Endothelial cell of hepatic sinusoid (primary cell): ENCODE data around the gene SEPHS1.

Experiments
- in situ Hi-C: cut with HindIII; loops from 2 replicates; pipeline ENCODE4 v1.10.0; 2017; ENCODE audit warnings: low sequenced_read_pairs

SEPHS1 gene

GRCh38 chr10:13329565-13329964, 18.5 kb downstream of the SEPHS1 start:
- in situ Hi-C loops: no loop called here

- in situ Hi-C loops: no loop called here
These were observed 19.5 kb downstream of the SEPHS1 start for GRCh38 chr10:13328613-13329012.

- in situ Hi-C loops: no loop called here
These were observed 20.0 kb downstream of the SEPHS1 start for GRCh38 chr10:13328126-13328525.

- in situ Hi-C loops: no loop called here
These were observed 20.6 kb downstream of the SEPHS1 start for GRCh38 chr10:13327534-13327933.

GRCh38 chr10:13322615-13323148, 25.4 kb downstream of the SEPHS1 start:
- in situ Hi-C loops: no loop called here

GRCh38 chr10:13321576-13321975, 26.5 kb downstream of the SEPHS1 start:
- in situ Hi-C loops: no loop called here

- in situ Hi-C loops: no loop called here
These were observed 28.9 kb downstream of the SEPHS1 start for GRCh38 chr10:13319166-13319565.

GRCh38 chr10:13317474-13317873, 30.6 kb downstream of the SEPHS1 start:
- in situ Hi-C loops: no loop called here

GRCh38 chr10:13316635-13317311, 31.3 kb downstream of the SEPHS1 start:
- in situ Hi-C loops: no loop called here

- in situ Hi-C loops: no loop called here
These were observed 32.7 kb downstream of the SEPHS1 start for GRCh38 chr10:13315361-13315760.

GRCh38 chr10:13311177-13311575, 36.9 kb downstream of the SEPHS1 start:
- in situ Hi-C loops: no loop called here

- in situ Hi-C loops: no loop called here
These were observed 37.4 kb downstream of the SEPHS1 start for GRCh38 chr10:13310518-13311176.

- in situ Hi-C loops: loop anchor here (5.0 kb wide), 1 partner anchor 97 kb away; no protein-coding TSS in a partner anchor
These were observed 38.3 kb downstream of the SEPHS1 start for GRCh38 chr10:13309792-13310191.

- in situ Hi-C loops: loop anchor here (5.0 kb wide), 1 partner anchor 96 kb away; no protein-coding TSS in a partner anchor
These were observed 40.0 kb downstream of the SEPHS1 start for GRCh38 chr10:13308096-13308495.

GRCh38 chr10:13306103-13306502, 42.0 kb downstream of the SEPHS1 start:
- in situ Hi-C loops: loop anchor here (5.0 kb wide), 1 partner anchor 94 kb away; no protein-coding TSS in a partner anchor

GRCh38 chr10:13302821-13303555, 45.1 kb downstream of the SEPHS1 start:
- in situ Hi-C loops: no loop called here

GRCh38 chr10:13299437-13300287, 48.4 kb downstream of the SEPHS1 start, which contains the start of gene PHYH:
PHYH (minus strand) TSS chr10:13300064; CDS start chr10:13300042, 22 bp downstream.
- in situ Hi-C loops: no loop called here

GRCh38 chr10:13298748-13299436, 49.2 kb downstream of the SEPHS1 start:
- in situ Hi-C loops: no loop called here

- in situ Hi-C loops: no loop called here
These were observed 51.6 kb downstream of the SEPHS1 start for GRCh38 chr10:13296476-13296875.

GRCh38 chr10:13294784-13295183, 53.3 kb downstream of the SEPHS1 start:
- in situ Hi-C loops: no loop called here
